ENCODE data around the gene IL2RA. TPM values are rescaled to one million over a fixed set of nuclear protein-coding genes. Genes with fewer than 3 reads are reported as not detected.

Gene IL2RA
- total RNA-seq, 1 experiment from 2014 or later = not detected

DNA sequence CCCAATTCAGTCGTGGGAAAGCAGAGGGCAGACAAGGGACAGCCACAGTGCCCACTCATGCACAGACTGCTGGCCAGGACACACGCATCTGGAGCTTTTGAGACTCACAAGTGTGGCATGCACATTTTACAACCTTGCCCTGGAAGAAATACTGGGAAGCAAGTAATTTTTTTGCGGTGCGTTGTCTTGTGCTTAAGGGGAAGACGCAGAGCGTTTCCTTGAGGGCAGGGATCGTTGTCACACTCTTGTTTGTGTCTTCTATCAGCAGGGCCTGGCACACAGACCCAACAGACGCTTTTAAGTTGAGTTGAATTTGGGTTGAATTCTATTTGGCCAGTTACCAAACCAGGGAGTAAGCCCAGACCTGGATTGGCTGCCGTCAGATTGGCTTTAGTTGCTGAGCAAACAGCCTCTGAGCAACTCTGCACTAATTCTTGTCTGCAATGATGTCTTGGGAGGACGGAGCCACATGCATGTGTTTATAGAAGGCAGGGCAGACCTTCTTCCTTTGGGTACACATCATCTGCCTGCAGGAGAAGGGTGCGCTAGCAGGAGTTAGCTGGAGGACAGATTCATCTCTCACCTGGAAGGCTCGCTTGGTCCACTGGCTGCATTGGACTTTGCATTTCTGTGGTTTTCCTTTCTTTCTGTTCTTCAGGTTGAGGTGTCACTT is 38.4 kb downstream of the IL2RA start:
- peaks cover 5% of the 10 kb centered on the region for H3K9me3 Mint-ChIP-seq (ENCODE audit: low read depth, unreplicated experiment)
- peaks cover 73% of the 10 kb centered on the region for H3K27me3 Mint-ChIP-seq (ENCODE audit: unreplicated experiment)
- no peaks in the 10 kb centered on the region for H3K4me1 Mint-ChIP-seq (ENCODE audit: low read depth, unreplicated experiment)
- no peak for DNase-seq
- TF ChIP-seq, protein P1, sequence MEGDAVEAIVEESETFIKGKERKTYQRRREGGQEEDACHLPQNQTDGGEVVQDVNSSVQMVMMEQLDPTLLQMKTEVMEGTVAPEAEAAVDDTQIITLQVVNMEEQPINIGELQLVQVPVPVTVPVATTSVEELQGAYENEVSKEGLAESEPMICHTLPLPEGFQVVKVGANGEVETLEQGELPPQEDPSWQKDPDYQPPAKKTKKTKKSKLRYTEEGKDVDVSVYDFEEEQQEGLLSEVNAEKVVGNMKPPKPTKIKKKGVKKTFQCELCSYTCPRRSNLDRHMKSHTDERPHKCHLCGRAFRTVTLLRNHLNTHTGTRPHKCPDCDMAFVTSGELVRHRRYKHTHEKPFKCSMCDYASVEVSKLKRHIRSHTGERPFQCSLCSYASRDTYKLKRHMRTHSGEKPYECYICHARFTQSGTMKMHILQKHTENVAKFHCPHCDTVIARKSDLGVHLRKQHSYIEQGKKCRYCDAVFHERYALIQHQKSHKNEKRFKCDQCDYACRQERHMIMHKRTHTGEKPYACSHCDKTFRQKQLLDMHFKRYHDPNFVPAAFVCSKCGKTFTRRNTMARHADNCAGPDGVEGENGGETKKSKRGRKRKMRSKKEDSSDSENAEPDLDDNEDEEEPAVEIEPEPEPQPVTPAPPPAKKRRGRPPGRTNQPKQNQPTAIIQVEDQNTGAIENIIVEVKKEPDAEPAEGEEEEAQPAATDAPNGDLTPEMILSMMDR (IDR thresholded peaks at IDR 0.05; ENCODE audit: unreplicated experiment) = no peak
- CTCF ChIA-PET = no interaction called here
- no peak overlapping the region for H3K27ac Mint-ChIP-seq (ENCODE audit: unreplicated experiment)
- intact Hi-C loops (cut with micrococcal nuclease; ENCODE audit: unreplicated experiment) = no loop called here
- BruUV-seq (replicated peaks) = no TSS peak
- no peaks in the 10 kb centered on the region for H3K36me3 Mint-ChIP-seq (ENCODE audit: insufficient read depth, unreplicated experiment)
- H3K4me3 Mint-ChIP-seq (ENCODE audit: low read depth, unreplicated experiment) = no peak overlapping the region

DNA sequence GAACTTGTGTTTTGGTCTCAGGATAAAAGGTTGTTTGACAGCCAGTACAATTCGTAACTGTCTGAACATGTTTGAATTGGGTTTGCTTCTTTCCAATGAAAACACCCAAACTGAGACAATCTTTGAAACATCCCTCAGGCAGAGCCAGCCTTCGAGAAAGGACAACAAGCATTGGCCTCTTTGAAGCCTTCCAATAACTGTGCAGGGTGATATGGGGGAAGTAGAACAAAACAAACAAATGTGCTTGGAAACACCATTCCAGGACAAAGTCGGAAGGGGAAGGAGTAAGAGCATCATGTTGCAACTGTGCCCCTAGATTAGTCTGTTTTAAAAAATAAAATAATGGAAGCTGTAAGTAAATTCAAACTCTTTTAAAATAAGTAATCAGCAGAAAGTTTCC is 39.5 kb downstream of the IL2RA start:
- intact Hi-C loops (cut with micrococcal nuclease; ENCODE audit: unreplicated experiment) = no loop called here
- TF ChIP-seq, protein P1 (IDR thresholded peaks at IDR 0.05; ENCODE audit: unreplicated experiment) = no peak
- CTCF ChIA-PET = interaction anchor here (0.9 kb wide), 1 partner anchor 9 kb away, joined by 3 read pairs; no protein-coding TSS in a partner anchor
- H3K4me1 Mint-ChIP-seq (ENCODE audit: low read depth, unreplicated experiment) = no peaks in the 10 kb centered on the region
- H3K36me3 Mint-ChIP-seq (ENCODE audit: insufficient read depth, unreplicated experiment) = no peaks in the 10 kb centered on the region
- H3K27me3 Mint-ChIP-seq (ENCODE audit: unreplicated experiment) = peaks cover 75% of the 10 kb centered on the region
- no peak for DNase-seq
- H3K4me3 Mint-ChIP-seq (ENCODE audit: low read depth, unreplicated experiment) = no peak overlapping the region
- peaks cover 5% of the 10 kb centered on the region for H3K9me3 Mint-ChIP-seq (ENCODE audit: low read depth, unreplicated experiment)
- BruUV-seq (replicated peaks) = no TSS peak
- no peak overlapping the region for H3K27ac Mint-ChIP-seq (ENCODE audit: unreplicated experiment)

DNA sequence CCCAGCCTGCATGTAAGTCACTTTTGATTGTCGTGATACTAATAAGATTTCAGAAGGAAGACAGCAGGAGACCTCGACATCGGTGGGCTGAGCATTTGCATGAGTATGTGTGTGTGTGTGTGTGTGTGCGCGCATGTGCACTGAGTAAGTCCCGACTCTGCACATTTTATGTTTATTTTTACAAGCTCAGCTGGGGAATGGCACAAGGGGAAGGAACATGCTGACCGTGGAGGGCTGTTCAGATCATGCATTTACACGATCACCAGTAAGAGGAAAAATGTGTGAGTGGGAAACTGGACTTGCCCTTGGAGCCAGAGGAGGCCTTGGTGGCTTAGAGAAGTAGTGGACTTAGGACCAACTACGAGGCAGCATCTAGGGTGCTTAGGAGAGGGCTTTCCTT is 41.3 kb downstream of the IL2RA start:
- TF ChIP-seq, protein P1 (IDR thresholded peaks at IDR 0.05; ENCODE audit: unreplicated experiment) = no peak
- BruUV-seq (replicated peaks) = no TSS peak
- H3K27ac Mint-ChIP-seq (ENCODE audit: unreplicated experiment) = no peak overlapping the region

DNA sequence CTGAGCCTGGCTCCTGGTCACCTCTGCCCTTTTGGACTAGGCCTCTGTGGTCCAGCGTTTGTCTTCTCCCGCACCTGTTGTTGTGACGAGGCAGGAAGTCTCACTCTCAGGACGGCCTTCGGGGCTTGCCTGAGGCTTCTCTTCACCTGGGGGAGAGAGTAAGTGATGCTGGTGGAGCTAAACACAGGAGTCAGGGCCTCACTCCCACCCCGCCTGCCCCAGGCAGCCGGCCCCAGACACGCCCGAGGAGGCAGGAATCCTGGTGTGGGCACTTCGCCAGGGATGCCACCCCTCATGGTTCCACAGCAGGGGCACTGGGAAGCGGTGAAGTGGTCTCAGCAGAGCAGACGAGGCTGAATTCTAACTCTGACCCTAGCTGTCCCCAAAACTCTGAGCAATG is 42.4 kb downstream of the IL2RA start:
- no TSS peak for BruUV-seq (replicated peaks)
- Mint-ChIP-seq H3K36me3 (ENCODE audit: insufficient read depth, unreplicated experiment) (no peaks in the 10 kb centered on the region), H3K4me1 (ENCODE audit: low read depth, unreplicated experiment) (no peaks in the 10 kb centered on the region), H3K4me3 (ENCODE audit: low read depth, unreplicated experiment) (no peak overlapping the region), H3K9me3 (ENCODE audit: low read depth, unreplicated experiment) (peaks cover 5% of the 10 kb centered on the region), H3K27ac (ENCODE audit: unreplicated experiment) (no peak overlapping the region), H3K27me3 (ENCODE audit: unreplicated experiment) (peaks cover 70% of the 10 kb centered on the region)
- CTCF ChIA-PET = no interaction called here
- TF ChIP-seq, protein P1 (IDR thresholded peaks at IDR 0.05; ENCODE audit: unreplicated experiment) = no peak
- intact Hi-C loops (cut with micrococcal nuclease; ENCODE audit: unreplicated experiment) = loop anchor here (10.0 kb wide), 1 partner anchor 385 kb away; no protein-coding TSS in a partner anchor
- no peak for DNase-seq

More for the DNA sequence above, 41.3 kb downstream of the IL2RA start:
- Mint-ChIP-seq H3K9me3 (ENCODE audit: low read depth, unreplicated experiment) (peaks cover 5% of the 10 kb centered on the region), H3K36me3 (ENCODE audit: insufficient read depth, unreplicated experiment) (no peaks in the 10 kb centered on the region), H3K4me1 (ENCODE audit: low read depth, unreplicated experiment) (no peaks in the 10 kb centered on the region), H3K27me3 (ENCODE audit: unreplicated experiment) (peaks cover 66% of the 10 kb centered on the region), H3K4me3 (ENCODE audit: low read depth, unreplicated experiment) (no peak overlapping the region)
- intact Hi-C loops (cut with micrococcal nuclease; ENCODE audit: unreplicated experiment) = no loop called here
- no peak for DNase-seq
- CTCF ChIA-PET = interaction anchor here (0.5 kb wide), 1 partner anchor 177 kb away, joined by 3 read pairs; no protein-coding TSS in a partner anchor
